GM04504 (cell line): ENCODE results near the gene SLC25A26.

Experiments used
- DNase-seq: peaks from one replicate; pipeline ENCODE4 v3.0.0-alpha.2; 2012; ENCODE audit warnings: low read depth

SLC25A26 gene

GRCh38 chr3:66376568-66376967 is 155.8 kb downstream of the SLC25A26 start:
- no peak for DNase-seq

GRCh38 chr3:66377800-66378199 is 157.0 kb downstream of the SLC25A26 start:
- DNase-seq, result no peak

GRCh38 chr3:66378256-66378655 is 157.5 kb downstream of the SLC25A26 start:
- no peak for DNase-seq

GRCh38 chr3:66379565-66379964 is 158.8 kb downstream of the SLC25A26 start:
- DNase-seq, result no peak

- DNase-seq, result no peak
Measured at GRCh38 chr3:66380200-66380932, 159.6 kb downstream of the SLC25A26 start.

GRCh38 chr3:66381626-66382025 is 160.8 kb downstream of the SLC25A26 start:
- DNase-seq, result no peak

- DNase-seq, result no peak
Measured at GRCh38 chr3:66382142-66382541, 161.3 kb downstream of the SLC25A26 start.

GRCh38 chr3:66383023-66383422 is 162.2 kb downstream of the SLC25A26 start:
- no peak for DNase-seq

- DNase-seq, result no peak
Measured at GRCh38 chr3:66383998-66384745, 163.4 kb downstream of the SLC25A26 start.

GRCh38 chr3:66385066-66385465 is 164.3 kb downstream of the SLC25A26 start:
- no peak for DNase-seq

- no peak for DNase-seq
Measured at GRCh38 chr3:66386011-66386924, 165.5 kb downstream of the SLC25A26 start.

GRCh38 chr3:66386925-66387650 is 166.3 kb downstream of the SLC25A26 start:
- DNase-seq, result no peak

GRCh38 chr3:66390013-66390412 is 169.2 kb downstream of the SLC25A26 start:
- DNase-seq, result no peak

GRCh38 chr3:66392512-66392911 is 171.7 kb downstream of the SLC25A26 start:
- DNase-seq, result no peak

GRCh38 chr3:66392966-66393332 is 172.1 kb downstream of the SLC25A26 start:
- DNase-seq, result no peak

- no peak for DNase-seq
Measured at GRCh38 chr3:66393333-66394005, 172.7 kb downstream of the SLC25A26 start.

- DNase-seq, result no peak
Measured at GRCh38 chr3:66394019-66394752, 173.4 kb downstream of the SLC25A26 start.

- no peak for DNase-seq
Measured at GRCh38 chr3:66394753-66395249, 174.0 kb downstream of the SLC25A26 start.

GRCh38 chr3:66395635-66396034 is 174.8 kb downstream of the SLC25A26 start:
- no peak for DNase-seq

- DNase-seq, result no peak
Measured at GRCh38 chr3:66396161-66396760, 175.5 kb downstream of the SLC25A26 start.
